ENCODE data around the gene CDK16. TPM values are rescaled to one million over a fixed set of nuclear protein-coding genes. Genes with fewer than 3 reads are reported as not detected.
A peak's percentile ranks its signal among the peaks of the same experiment; 100 is the strongest.

CDK16 gene
- total RNA-seq, 2 experiments from 2014 or later = 68.5 to 86.1 TPM

DNA sequence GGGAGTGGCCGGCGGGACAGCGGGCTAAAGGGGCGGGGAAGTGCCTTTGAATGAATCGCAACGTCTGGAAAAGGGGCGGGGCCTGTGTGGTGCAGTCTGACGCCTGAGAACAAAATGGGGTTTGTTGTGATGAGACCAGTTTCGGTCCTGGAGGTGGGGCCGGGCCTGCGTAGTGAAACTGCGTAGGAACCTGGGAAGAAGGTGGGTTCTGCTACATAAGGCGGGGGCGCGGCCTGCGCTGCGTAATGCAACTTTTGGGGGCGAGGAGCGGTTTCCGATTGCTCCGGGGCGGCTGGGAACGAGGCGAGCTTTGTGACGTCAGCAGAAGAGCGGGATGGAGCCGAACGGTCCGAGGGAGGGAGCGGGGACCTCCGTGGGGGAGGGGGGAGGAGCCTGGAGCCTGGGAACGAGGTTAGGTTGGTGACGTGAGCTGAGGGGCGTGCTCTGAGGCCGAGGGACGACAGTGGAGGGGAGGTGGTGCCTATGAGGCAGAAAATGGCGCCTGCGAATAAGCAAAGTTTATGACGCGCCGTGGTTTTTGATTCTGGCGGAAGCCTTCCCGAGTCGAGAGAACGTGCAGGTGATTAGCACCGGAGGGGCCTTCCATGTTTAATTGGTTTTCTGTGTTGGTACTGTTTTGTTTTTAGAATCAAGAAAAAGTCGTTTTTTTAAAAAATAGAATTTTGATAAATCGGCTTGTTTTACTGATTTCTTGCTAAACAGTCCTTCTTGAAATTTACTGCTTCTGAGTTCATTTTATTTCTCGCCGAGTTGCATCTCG is 15.0 kb downstream of the CDK16 start:
- peak; percentile 90 for DNase-seq (ENCODE audit: low spot score)
- POLR2A ChIA-PET = interaction anchor here (0.7 to 1.2 kb wide), 2 partner anchors 43 to 315 kb away, joined by 3 to 4 read pairs; no protein-coding TSS in a partner anchor
- CTCF ChIA-PET (ENCODE audit: unreplicated experiment) = no interaction called here
- TF ChIP-seq, protein P1, sequence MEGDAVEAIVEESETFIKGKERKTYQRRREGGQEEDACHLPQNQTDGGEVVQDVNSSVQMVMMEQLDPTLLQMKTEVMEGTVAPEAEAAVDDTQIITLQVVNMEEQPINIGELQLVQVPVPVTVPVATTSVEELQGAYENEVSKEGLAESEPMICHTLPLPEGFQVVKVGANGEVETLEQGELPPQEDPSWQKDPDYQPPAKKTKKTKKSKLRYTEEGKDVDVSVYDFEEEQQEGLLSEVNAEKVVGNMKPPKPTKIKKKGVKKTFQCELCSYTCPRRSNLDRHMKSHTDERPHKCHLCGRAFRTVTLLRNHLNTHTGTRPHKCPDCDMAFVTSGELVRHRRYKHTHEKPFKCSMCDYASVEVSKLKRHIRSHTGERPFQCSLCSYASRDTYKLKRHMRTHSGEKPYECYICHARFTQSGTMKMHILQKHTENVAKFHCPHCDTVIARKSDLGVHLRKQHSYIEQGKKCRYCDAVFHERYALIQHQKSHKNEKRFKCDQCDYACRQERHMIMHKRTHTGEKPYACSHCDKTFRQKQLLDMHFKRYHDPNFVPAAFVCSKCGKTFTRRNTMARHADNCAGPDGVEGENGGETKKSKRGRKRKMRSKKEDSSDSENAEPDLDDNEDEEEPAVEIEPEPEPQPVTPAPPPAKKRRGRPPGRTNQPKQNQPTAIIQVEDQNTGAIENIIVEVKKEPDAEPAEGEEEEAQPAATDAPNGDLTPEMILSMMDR (conservative IDR thresholded peaks at IDR 0.05; ENCODE audit: low read length) = no peak
- TF ChIP-seq EZH2phosphoT487 (IDR thresholded peaks at IDR 0.05; ENCODE audit: borderline replicate concordance, low read depth, low read length) = no peak
- no TSS peak for BruUV-seq (replicated peaks)
- peaks cover 24% of the 10 kb centered on the region for H3K36me3 ChIP-seq (ENCODE audit: insufficient read depth, low read length)
- peaks cover 46% of the 10 kb centered on the region for H3K79me2 ChIP-seq (ENCODE audit: insufficient read depth, low read depth, low read length)
- H3K4me2 ChIP-seq (ENCODE audit: low read length) = peak overlapping the region; percentile 81
- peak overlapping the region; percentile 77 for H3K4me3 ChIP-seq (ENCODE audit: low read depth, low read length, poor library complexity, severe bottlenecking)
- no peaks in the 10 kb centered on the region for H3K9me2 ChIP-seq (ENCODE audit: insufficient read depth, low read length)
- H3K9me3 ChIP-seq (ENCODE audit: low read length) = no peaks in the 10 kb centered on the region
- intact Hi-C loops (cut with micrococcal nuclease; ENCODE audit: unreplicated experiment) = loop anchor here (1.0 to 2.0 kb wide), 3 partner anchors 15 to 89 kb away; partner anchors contain the start of genes CDK16, NDUFB11, RBM10 and UBA1
- peak overlapping the region; percentile 33; the same call in 1 of the 2 replicates for H2AFZ ChIP-seq (ENCODE audit: low read length)
- H4K20me1 ChIP-seq (ENCODE audit: insufficient read depth, low read length) = no peaks in the 10 kb centered on the region
- H3K27ac ChIP-seq (ENCODE audit: low read depth, low read length, poor library complexity, severe bottlenecking) = peak overlapping the region; percentile 91
- H3K4me1 ChIP-seq (ENCODE audit: insufficient read depth, low read length, poor library complexity, severe bottlenecking) = peaks cover 20% of the 10 kb centered on the region

DNA sequence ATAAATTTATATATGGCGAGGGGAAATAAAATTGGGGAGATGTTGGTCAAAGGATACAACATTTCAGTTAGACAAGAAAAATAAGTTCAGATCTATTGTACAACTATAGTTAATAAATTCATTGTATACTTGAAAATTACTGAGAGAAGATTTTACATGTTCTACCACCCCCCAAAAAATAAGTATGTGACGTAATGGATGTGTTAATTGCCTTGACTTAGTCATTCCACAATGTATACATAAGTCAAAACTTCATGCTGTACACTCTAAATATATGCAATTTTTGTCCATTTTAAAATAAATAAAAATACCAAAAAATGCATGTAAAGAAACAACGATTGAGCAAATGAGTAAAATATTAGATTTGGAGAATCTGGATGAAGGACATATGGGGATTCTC is 16.1 kb downstream of the CDK16 start:
- peaks cover 47% of the 10 kb centered on the region for H3K79me2 ChIP-seq (ENCODE audit: insufficient read depth, low read depth, low read length)
- H4K20me1 ChIP-seq (ENCODE audit: insufficient read depth, low read length) = no peaks in the 10 kb centered on the region
- intact Hi-C loops (cut with micrococcal nuclease; ENCODE audit: unreplicated experiment) = no loop called here
- H3K4me2 ChIP-seq (ENCODE audit: low read length) = peak overlapping the region; percentile 76
- peak overlapping the region; percentile 91 for H3K27ac ChIP-seq (ENCODE audit: low read depth, low read length, poor library complexity, severe bottlenecking)
- TF ChIP-seq, protein P1 (conservative IDR thresholded peaks at IDR 0.05; ENCODE audit: low read length) = no peak
- no peak for DNase-seq (ENCODE audit: low spot score)
- BruUV-seq (replicated peaks) = no TSS peak
- peaks cover 16% of the 10 kb centered on the region for H3K36me3 ChIP-seq (ENCODE audit: insufficient read depth, low read length)
- POLR2A ChIA-PET = no interaction called here
- H3K4me1 ChIP-seq (ENCODE audit: insufficient read depth, low read length, poor library complexity, severe bottlenecking) = peaks cover 20% of the 10 kb centered on the region
- CTCF ChIA-PET (ENCODE audit: unreplicated experiment) = no interaction called here
- H3K9me2 ChIP-seq (ENCODE audit: insufficient read depth, low read length) = no peaks in the 10 kb centered on the region
- peak overlapping the region; percentile 77 for H3K4me3 ChIP-seq (ENCODE audit: low read depth, low read length, poor library complexity, severe bottlenecking)
- no peaks in the 10 kb centered on the region for H3K9me3 ChIP-seq (ENCODE audit: low read length)
- no peak overlapping the region for H2AFZ ChIP-seq (ENCODE audit: low read length)

DNA sequence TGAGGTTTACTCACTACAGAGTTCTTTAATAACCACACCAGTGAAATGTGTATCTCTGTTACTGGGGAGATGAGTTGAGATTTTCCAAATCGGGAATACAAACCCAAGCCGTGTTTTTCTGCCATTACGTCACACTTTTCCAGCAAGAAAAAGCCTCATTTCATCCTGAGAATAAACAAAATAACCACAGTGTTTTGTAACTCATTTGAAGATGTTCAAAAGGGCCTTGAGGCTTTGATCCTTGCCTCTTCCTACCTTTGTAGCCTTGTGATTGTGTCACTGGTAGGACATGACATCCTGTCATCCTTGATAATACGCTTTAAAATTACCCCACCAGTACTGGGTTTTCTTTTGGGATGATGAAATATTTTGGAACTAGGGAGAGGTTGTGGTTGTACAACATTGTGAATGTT is 17.2 kb downstream of the CDK16 start:
- no peak for DNase-seq (ENCODE audit: low spot score)
- POLR2A ChIA-PET = no interaction called here
- H4K20me1 ChIP-seq (ENCODE audit: insufficient read depth, low read length) = no peaks in the 10 kb centered on the region
- BruUV-seq (replicated peaks) = no TSS peak
- CTCF ChIA-PET (ENCODE audit: unreplicated experiment) = no interaction called here
- peaks cover 47% of the 10 kb centered on the region for H3K79me2 ChIP-seq (ENCODE audit: insufficient read depth, low read depth, low read length)
- H3K4me2 ChIP-seq (ENCODE audit: low read length) = no peak overlapping the region
- TF ChIP-seq EZH2phosphoT487 (IDR thresholded peaks at IDR 0.05; ENCODE audit: borderline replicate concordance, low read depth, low read length) = no peak
- TF ChIP-seq, protein P1 (conservative IDR thresholded peaks at IDR 0.05; ENCODE audit: low read length) = no peak
- H3K27ac ChIP-seq (ENCODE audit: low read depth, low read length, poor library complexity, severe bottlenecking) = no peak overlapping the region
- peaks cover 20% of the 10 kb centered on the region for H3K4me1 ChIP-seq (ENCODE audit: insufficient read depth, low read length, poor library complexity, severe bottlenecking)
- H3K4me3 ChIP-seq (ENCODE audit: low read depth, low read length, poor library complexity, severe bottlenecking) = no peak overlapping the region
- no peaks in the 10 kb centered on the region for H3K9me2 ChIP-seq (ENCODE audit: insufficient read depth, low read length)
- intact Hi-C loops (cut with micrococcal nuclease; ENCODE audit: unreplicated experiment) = no loop called here
- peaks cover 10% of the 10 kb centered on the region for H3K36me3 ChIP-seq (ENCODE audit: insufficient read depth, low read length)
- no peak overlapping the region for H2AFZ ChIP-seq (ENCODE audit: low read length)
- no peaks in the 10 kb centered on the region for H3K9me3 ChIP-seq (ENCODE audit: low read length)
